ENCODE measurements around the gene DCXR.
A peak's percentile ranks its signal among the peaks of the same experiment; 100 is the strongest.

DCXR gene

GRCh38 chr17:82037092-82037888, at the start of gene DCXR:
Gene DCXR (minus strand): TSS chr17:82037697. CDS start chr17:82037682, 15 bp downstream.
- DNase-seq: peak; percentile 95

GRCh38 chr17:82085931-82086764, 48.7 kb upstream of the DCXR start:
- no peak for DNase-seq

GRCh38 chr17:82085031-82085861, 47.7 kb upstream of the DCXR start:
- no peak for DNase-seq

- DNase-seq: no peak
These were observed 47.0 kb upstream of the DCXR start for GRCh38 chr17:82084373-82085030.

GRCh38 chr17:82083533-82084359, 46.2 kb upstream of the DCXR start:
- no peak for DNase-seq

- no peak for DNase-seq
These were observed 45.5 kb upstream of the DCXR start for GRCh38 chr17:82083009-82083408.

GRCh38 chr17:82082456-82082855, 45.0 kb upstream of the DCXR start:
- no peak for DNase-seq

- no peak for DNase-seq
These were observed 44.5 kb upstream of the DCXR start for GRCh38 chr17:82081966-82082365.

- no peak for DNase-seq
These were observed 44.0 kb upstream of the DCXR start for GRCh38 chr17:82081546-82081945.

- no peak for DNase-seq
These were observed 43.4 kb upstream of the DCXR start for GRCh38 chr17:82080789-82081464.

- no peak for DNase-seq
These were observed 42.7 kb upstream of the DCXR start for GRCh38 chr17:82080048-82080788.

- no peak for DNase-seq
These were observed 41.6 kb upstream of the DCXR start for GRCh38 chr17:82079001-82079677.

GRCh38 chr17:82078433-82078832, 40.9 kb upstream of the DCXR start:
- no peak for DNase-seq

GRCh38 chr17:82077617-82078358, 40.3 kb upstream of the DCXR start:
- DNase-seq: no peak

- DNase-seq: no peak
These were observed 39.5 kb upstream of the DCXR start for GRCh38 chr17:82076785-82077591.

GRCh38 chr17:82076018-82076784, 38.7 kb upstream of the DCXR start:
- no peak for DNase-seq

GRCh38 chr17:82073446-82073845, 35.9 kb upstream of the DCXR start:
- DNase-seq: no peak

Data from stimulated activated CD4-positive, alpha-beta T cell treated with anti-CD3 and anti-CD28 coated beads, Interleukin-4, amount 100 ng/mL, for 24 hours (primary cell).